ENCODE results near the gene ZNF462.

Gene ZNF462

GRCh38 chr9:107008011-107008410 lies 145.0 kb downstream of the ZNF462 start:
- DNase-seq (ENCODE audit: low read depth), result no peak

DNA sequence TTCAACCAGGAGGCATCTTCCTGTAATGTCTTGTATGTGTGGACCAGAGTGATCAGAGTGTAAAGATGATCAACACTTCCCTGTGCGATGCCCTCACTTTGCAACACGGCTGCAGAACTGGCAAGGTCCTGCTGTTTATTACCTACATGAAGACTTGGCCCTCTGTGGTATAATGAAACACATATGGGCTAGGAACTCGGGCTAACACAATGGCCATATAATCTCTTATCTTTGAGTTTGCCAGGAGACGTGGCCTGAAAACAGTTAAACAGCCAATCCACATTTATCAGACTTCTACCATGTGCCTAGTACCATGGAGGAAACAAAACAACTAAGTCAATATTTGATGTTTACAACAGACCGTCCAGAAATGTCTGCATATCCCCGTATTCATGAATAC lies 145.5 kb downstream of the ZNF462 start:
- no peak for DNase-seq (ENCODE audit: low read depth)

DNA sequence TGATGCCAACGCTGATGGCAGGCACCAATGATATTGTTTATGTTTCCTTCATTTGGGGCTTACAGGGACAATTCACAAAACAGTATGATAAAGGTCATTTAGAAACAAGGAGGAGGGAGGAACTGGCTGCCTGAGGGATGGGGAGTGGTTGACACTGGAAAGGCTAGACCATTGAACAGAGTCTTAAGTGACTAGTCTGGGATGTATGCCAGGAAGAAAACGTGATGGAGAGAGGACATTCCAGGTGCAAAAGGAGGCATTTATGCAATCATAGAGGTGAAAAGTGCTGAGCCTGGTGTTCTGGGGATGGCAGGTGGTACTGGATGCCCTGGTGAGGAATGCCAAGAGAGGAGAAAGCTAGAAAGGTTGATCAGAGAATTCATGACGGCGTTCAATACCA lies 153.4 kb downstream of the ZNF462 start:
- DNase-seq (ENCODE audit: low read depth), result no peak

- no peak for DNase-seq (ENCODE audit: low read depth)
Observed at GRCh38 chr9:107018861-107019545, 156.0 kb downstream of the ZNF462 start.

DNA sequence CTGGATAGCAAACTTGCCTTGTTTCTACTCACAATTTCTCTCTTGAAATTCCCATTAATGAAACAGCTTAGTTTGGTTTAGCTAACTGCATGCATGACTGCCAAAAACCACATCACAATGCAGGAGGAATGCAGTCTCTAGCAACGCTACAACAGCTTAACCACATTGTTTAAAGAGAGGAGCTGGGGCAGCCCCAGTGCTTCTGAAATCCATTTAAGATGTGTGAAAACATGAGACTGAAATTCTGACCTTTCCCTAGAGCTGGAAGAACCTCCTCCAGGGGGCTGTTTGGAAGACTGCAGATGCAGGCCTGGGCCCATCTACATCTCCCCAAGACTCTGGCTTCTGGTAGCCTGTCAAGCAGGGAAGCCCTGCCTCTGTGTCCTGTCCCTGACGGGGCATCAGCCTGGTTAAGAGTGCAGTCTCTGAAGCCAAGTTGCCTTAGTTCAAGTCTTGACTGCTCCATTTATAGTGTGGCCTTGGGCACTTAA lies 157.1 kb downstream of the ZNF462 start:
- DNase-seq (ENCODE audit: low read depth), result no peak

DNA sequence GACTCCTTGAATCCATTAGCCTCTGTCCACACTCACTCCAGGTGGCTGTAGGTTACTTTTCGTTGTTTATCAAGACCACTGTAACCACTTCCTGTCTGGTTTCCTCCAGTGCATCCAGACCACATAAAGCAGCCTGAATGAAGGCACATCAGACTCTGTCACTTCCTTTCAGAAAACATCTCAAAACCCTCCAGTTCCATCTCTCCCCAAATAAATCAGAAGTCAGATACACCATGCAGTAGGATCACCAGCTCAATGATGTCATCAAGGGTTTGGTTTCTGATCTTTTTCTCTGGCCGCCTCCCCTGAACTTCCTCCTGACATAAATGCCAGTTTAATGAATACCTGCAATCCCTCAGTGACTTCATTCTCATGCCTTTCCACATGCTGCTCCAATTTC lies 161.2 kb downstream of the ZNF462 start:
- no peak for DNase-seq (ENCODE audit: low read depth)

GRCh38 chr9:107025260-107026035 lies 162.5 kb downstream of the ZNF462 start:
- no peak for DNase-seq (ENCODE audit: low read depth)

- no peak for DNase-seq (ENCODE audit: low read depth)
Observed at GRCh38 chr9:107029146-107029545, 166.2 kb downstream of the ZNF462 start.

DNA sequence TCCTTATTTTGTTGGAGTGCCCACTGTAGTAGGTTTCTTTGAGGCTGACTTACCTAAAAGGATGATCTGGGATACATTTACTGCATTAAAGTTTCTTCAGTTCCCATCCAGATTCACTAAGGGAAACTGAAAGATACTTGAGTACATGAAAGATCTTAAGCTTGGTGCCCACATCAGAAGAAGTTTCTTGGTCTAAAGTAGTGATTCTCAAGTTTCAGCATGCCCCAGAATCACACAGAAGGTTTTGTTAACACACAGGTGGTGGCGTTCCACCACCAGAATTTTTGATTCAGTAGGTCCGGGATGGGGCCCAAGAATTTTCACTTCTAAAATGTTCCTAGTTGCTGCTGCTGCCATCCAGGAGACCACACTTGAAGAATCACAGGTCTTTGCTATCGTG lies 171.0 kb downstream of the ZNF462 start:
- no peak for DNase-seq (ENCODE audit: low read depth)

GRCh38 chr9:107034831-107035230 lies 171.9 kb downstream of the ZNF462 start:
- no peak for DNase-seq (ENCODE audit: low read depth)

- DNase-seq (ENCODE audit: low read depth), result no peak
Observed at GRCh38 chr9:107036367-107036766, 173.4 kb downstream of the ZNF462 start.

DNA sequence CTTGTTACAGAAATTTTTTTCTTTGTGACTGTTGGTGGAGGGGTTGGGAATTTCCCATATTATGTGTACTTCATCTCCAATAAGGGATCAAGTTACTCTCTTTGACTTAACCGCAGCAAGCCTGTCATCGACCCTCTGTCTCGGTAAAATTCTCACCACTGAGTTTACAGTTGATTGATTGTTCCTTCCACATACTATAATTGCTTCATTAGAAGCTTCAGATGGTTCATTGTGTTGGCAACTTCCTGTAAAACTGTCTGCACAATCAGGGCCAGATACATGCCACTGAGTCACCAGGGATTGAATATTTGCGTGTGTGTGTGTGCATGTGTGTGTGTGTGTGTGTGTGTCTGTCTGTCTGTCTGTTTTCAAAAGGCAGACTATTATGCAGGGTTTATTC lies 176.6 kb downstream of the ZNF462 start:
- no peak for DNase-seq (ENCODE audit: low read depth)

- no peak for DNase-seq (ENCODE audit: low read depth)
Observed at GRCh38 chr9:107042606-107043005, 179.6 kb downstream of the ZNF462 start.

- DNase-seq (ENCODE audit: low read depth), result no peak
Observed at GRCh38 chr9:107043886-107044285, 180.9 kb downstream of the ZNF462 start.

DNA sequence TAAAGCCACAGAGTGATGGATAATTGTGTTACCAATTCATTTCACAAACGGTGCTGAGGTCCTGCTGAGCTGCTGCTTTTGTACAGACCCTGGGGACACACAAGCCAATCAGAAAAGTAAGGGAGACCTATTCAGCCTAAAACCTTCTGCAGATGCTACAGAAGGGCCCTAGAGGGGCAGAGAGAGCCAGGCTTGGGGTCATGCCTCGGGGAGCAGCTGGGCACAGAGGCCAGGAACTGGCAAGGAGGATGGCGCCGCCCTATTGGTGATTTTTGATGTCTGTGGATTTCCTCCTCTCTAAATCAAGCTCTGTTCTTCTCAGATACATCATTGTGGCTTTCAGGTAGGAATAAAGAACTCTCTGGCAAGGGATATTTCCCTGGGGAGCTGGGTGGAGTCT lies 181.9 kb downstream of the ZNF462 start:
- no peak for DNase-seq (ENCODE audit: low read depth)

GRCh38 chr9:107046692-107047091 lies 183.7 kb downstream of the ZNF462 start:
- DNase-seq (ENCODE audit: low read depth), result no peak

- DNase-seq (ENCODE audit: low read depth), result no peak
Observed at GRCh38 chr9:107049046-107049802, 186.3 kb downstream of the ZNF462 start.

GRCh38 chr9:107049803-107050184 lies 186.8 kb downstream of the ZNF462 start:
- DNase-seq (ENCODE audit: low read depth), result no peak

DNA sequence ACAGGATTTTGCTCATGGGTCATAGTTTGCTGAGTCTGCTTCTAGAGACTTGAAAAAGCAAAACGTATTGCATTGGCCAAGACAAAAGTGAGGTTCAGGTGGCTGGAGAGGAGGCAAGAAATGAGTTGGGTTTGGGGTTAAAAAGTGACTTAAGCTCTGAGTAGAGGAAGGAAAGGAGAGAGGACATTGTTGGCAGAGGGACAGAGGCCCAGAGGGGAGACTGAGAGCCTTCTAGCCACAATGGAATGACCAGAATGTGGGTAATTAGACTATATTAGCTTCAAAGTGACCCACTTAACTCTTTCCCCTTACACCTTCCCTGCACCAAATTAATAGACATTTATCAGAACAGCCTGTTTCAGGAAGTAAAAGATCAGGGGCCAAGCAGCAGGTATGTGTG lies 188.4 kb downstream of the ZNF462 start:
- no peak for DNase-seq (ENCODE audit: low read depth)

DNA sequence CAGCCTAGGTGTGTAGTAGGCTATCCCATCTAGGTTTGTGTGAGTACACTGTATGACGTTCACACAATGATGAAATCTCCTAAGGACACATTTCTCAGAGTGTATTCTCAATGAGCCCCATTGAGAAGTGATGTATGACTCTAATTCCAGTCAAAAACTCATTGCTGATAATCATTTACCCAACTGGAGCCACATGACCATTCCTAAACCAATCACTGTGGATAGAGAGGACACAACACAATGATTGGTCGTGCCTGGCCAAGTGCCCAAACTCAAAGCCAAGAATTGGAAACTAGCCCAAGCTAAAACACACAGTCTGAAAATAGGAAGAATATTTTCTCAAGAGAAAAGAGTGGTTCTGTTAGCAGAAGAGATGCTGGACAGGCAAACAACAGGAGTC lies 191.2 kb downstream of the ZNF462 start:
- DNase-seq (ENCODE audit: low read depth), result no peak

DNA sequence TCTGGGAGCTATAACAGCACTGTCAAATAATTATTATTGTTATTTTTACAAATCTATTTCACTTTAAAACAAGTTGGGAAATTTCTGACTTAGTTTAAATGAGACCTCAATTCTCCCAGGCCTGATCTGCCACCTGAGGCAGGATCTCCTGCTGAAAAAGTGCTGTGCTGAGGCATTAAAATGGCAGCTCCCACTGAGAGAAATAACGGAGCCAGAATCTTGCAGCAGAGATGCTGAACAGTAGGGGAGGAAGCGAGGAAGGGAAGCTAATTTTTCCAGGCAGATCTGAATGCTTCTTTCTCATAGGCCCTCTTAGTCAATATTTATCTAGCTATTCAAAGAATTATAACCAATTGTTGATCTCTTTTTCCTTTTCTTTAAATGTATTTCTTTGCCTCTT lies 196.3 kb downstream of the ZNF462 start:
- no peak for DNase-seq (ENCODE audit: low read depth)

DNA sequence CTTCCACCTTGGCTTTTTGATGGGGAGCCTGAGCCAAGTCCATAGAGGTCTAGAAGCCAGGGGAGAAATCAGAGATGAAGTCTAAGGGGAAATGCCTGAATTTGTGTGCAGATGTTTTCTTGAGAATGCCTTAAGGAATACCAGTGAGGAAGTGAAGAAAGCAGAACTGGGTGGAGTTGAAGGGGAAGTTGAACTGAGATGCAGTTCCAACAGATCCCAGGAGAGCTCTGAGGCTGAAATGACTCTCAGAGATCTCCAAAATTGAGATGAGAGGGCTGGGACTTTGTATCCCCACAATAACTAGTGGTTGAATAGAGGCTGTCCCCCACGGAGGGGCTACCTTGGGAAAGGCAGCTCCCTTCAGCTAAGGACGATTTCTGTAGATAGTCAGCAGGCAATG lies 197.1 kb downstream of the ZNF462 start:
- no peak for DNase-seq (ENCODE audit: low read depth)

Measured in CMK (cell line).